Activated CD4-positive, alpha-beta memory T cell treated with anti-CD3 and anti-CD28 coated beads, Interleukin-2, amount 10 ng/mL, durations not matched to agents 7 days and 5 days (primary cell): ENCODE results near the gene ANAPC2. TPM values are rescaled to one million over a fixed set of nuclear protein-coding genes. Genes with fewer than 3 reads are reported as not detected.
"Not testable (repeated sequence)": the region's sequence is repeated elsewhere in the genome, so short reads cannot be mapped to it uniquely, and the experiment has no call there.

Source experiments
- CTCF ChIA-PET: fragments of 350-600 bp; sonication (Branson Sonifier 250); formaldehyde crosslinking; loops from one replicate; lab custom pipeline; 2021; ENCODE audit warnings: antibody characterized with exemption, inconsistent platforms; lab: Charles Lee
- POLR2A ChIA-PET: fragments of 350-600 bp; sonication (Branson Sonifier 250); formaldehyde crosslinking; loops from one replicate; lab custom pipeline; 2021; ENCODE audit warnings: antibody characterized with exemption; lab: Charles Lee
- DNase-seq: peaks from one replicate; pipeline ENCODE4 v3.0.0-alpha.2; 2020
- H3K27ac Mint-ChIP-seq: one replicate; pipeline ENCODE4 v1.8.0; 2021; ENCODE audit warnings: mild to moderate bottlenecking, mixed read lengths
- H3K27me3 Mint-ChIP-seq: one replicate; pipeline ENCODE4 v1.8.0; 2021; ENCODE audit warnings: mixed read lengths
- H3K36me3 Mint-ChIP-seq: one replicate; pipeline ENCODE4 v1.8.0; 2021; ENCODE audit warnings: low read depth, mixed read lengths
- H3K4me1 Mint-ChIP-seq: one replicate; pipeline ENCODE4 v1.8.0; 2021; ENCODE audit warnings: mixed read lengths
- H3K4me3 Mint-ChIP-seq: one replicate; pipeline ENCODE4 v1.8.0; 2021; ENCODE audit warnings: mild to moderate bottlenecking, mixed read lengths
- H3K9me3 Mint-ChIP-seq: one replicate; pipeline ENCODE4 v1.8.0; 2021; ENCODE audit warnings: mixed read lengths
- total RNA-seq, 2 experiments: library from RNA; stranded (reverse); gene quantifications; one replicate each; pipeline ENCODE4 v1.2.3, GENCODE V29; 2021

The ANAPC2 gene
- total RNA-seq, 2 experiments from 2014 or later, result 53.3 to 57.8 TPM

DNA sequence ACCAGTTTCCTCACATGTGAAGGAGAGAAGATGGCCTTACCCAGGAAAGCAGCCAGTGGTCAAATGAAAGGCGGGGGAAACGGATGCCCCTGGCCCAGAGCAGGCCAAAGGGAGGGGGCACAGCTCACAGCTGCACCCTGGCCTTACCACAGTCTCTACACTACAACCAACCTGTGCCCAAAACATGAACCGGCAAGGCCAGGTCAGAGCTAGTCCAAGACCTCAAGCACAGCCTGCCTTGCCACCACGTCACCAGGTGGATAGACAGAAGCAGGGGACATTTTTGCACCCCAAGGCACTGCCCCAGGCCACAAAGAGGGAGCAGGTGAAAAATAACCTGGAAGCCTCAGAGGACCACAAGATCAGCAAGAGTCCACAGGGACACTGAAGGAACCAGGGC lies 44.9 kb downstream of the ANAPC2 start:
- Mint-ChIP-seq H3K4me3 (no peak overlapping the region), H3K9me3 (no peaks in the 10 kb centered on the region), H3K27me3 (peaks cover 29% of the 10 kb centered on the region), H3K27ac (no peak overlapping the region), H3K4me1 (peaks cover 3% of the 10 kb centered on the region), H3K36me3 (no peaks in the 10 kb centered on the region)
- POLR2A ChIA-PET, result no interaction called here
- no peak for DNase-seq
- CTCF ChIA-PET, result interaction anchor here (1.0 kb wide), 1 partner anchor 14 kb away, joined by 3 read pairs; no protein-coding TSS in a partner anchor

DNA sequence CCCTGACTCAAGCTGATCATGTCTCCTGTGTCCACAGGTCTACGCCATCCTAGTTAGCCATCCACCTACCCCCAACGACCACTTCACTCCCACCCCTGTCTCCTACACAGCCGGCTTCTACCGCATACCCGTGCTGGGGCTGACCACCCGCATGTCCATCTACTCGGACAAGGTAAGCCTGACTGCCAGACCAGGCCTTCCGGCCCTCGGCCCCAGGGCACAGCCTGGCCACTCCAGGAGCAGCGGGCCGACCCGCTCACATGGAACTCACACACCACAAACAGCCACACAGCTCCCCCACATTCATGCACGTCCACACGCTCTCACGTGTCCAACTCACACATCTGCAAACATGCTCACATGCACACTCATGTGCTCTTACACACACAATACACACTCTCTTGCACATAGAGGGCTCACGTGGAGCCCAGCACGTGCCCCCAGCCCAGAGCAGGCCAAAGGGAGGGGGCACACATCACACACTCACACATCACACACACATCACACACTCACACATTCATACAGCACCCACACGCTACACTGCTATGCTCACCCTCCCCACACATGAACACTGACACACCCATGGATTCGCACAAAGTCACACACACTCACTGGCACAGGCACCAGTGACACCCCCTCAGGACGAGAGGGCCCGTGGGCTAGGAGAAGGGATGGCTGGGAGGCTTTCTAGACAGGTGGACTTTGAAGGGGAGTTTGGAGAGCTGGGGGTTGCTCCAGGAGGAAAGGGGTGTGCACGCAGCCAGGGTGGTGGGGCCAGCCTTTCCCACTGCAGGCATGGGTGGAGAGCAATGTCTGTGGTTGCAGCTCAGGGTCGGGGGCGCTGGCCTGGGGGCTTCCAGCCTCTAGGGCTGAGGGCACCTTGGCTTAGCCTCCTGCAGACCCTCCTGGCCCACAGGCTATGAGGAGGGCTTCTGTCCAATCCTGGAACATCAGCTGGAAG lies 46.1 kb downstream of the ANAPC2 start:
- POLR2A ChIA-PET, result no interaction called here
- no peak overlapping the region for H3K27ac Mint-ChIP-seq
- peaks cover 41% of the 10 kb centered on the region for H3K27me3 Mint-ChIP-seq
- peaks cover 5% of the 10 kb centered on the region for H3K4me1 Mint-ChIP-seq
- no peaks in the 10 kb centered on the region for H3K9me3 Mint-ChIP-seq
- CTCF ChIA-PET, result no interaction called here
- H3K36me3 Mint-ChIP-seq, result no peaks in the 10 kb centered on the region
- H3K4me3 Mint-ChIP-seq, result no peak overlapping the region
- no peak for DNase-seq

DNA sequence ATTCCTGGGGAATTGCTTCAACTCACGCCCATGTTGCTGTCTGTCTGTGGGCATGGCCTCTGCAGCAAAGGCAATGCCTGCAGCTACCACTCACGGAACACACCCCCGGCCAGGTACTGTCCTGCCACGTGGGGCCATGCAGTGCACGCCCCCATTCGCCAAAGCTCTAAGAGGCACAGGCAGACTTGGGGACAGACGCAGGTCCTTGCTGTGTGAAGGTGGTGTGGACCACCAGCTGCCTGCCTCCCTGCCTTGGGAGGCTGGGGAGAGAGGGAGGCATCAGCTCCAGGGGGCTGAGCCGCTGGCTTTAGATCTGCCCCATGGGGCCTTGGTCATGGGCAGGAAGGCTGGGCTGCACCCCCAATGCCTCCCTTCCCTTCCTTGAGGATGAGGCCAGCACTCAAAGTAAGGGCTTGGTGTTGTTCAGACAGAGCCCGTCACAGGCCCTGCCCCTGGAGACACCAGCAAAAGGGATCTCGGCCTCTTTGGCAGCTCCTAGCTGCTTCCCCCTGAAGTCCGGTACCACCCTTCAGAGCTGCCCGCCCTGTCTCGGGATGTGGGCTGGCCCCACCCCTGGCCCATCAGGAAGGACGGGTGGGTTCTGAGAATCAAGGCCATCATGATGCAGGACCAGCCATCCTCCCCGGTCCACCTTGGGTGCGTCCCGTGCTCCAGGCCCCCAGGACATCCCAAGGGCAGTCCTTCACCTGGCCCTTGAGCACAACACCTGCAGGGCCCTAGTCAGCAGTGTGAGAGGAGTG lies 47.1 kb downstream of the ANAPC2 start:
- H3K4me3 Mint-ChIP-seq, result no peak overlapping the region
- CTCF ChIA-PET, result no interaction called here
- H3K9me3 Mint-ChIP-seq, result no peaks in the 10 kb centered on the region
- H3K4me1 Mint-ChIP-seq, result peaks cover 5% of the 10 kb centered on the region
- no peak overlapping the region for H3K27ac Mint-ChIP-seq
- H3K27me3 Mint-ChIP-seq, result peaks cover 43% of the 10 kb centered on the region
- H3K36me3 Mint-ChIP-seq, result no peaks in the 10 kb centered on the region
- POLR2A ChIA-PET, result no interaction called here
- DNase-seq, result no peak

DNA sequence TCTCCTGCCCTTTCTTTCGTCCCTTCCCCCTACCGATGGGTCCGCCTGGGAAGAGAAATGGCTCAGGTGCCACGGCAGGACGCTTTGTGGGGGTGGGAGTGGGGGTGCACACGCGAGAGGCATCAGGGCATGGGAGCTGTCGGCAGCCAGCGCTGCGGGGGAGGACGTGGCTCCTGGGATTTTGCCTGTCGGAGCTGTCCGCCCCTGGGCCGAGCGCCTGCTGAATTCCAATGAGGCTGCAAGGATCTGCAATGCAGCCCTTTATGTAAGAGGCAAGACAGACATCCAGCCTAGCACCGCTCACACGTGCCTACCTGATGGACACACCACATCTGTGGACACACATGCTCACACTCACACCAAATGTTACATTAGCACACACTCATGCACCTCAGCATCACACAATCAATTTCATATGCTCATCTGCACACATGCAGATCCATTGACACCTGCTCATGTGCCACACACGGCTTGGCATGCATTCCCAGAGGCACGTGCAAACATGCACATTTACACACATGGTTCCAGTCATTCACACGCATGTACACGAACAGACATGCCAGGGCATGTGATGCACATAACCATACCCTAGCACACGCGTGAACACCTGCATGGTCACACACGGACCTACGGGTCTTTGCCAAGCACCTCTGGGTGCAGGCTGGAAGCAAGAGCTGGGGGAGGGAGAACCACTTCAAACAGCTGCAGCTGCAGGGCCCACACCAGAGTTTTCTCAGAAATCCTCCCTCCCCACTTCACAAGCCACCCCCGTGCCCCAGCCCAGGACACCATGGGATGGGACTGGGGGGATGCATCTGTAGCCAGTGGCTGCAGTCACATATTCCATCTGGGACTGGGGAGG lies 48.0 kb downstream of the ANAPC2 start:
- Mint-ChIP-seq H3K27me3 (peaks cover 47% of the 10 kb centered on the region), H3K36me3 (no peaks in the 10 kb centered on the region), H3K4me1 (peaks cover 5% of the 10 kb centered on the region), H3K27ac (no peak overlapping the region), H3K9me3 (no peaks in the 10 kb centered on the region), H3K4me3 (no peak overlapping the region)
- ChIA-PET CTCF (no interaction called here), POLR2A (interaction anchor here (1.3 to 1.9 kb wide), 2 partner anchors 11 to 49 kb away, joined by 4 to 12 read pairs; partner anchors contain the start of gene SSNA1)
- DNase-seq, result no peak

DNA sequence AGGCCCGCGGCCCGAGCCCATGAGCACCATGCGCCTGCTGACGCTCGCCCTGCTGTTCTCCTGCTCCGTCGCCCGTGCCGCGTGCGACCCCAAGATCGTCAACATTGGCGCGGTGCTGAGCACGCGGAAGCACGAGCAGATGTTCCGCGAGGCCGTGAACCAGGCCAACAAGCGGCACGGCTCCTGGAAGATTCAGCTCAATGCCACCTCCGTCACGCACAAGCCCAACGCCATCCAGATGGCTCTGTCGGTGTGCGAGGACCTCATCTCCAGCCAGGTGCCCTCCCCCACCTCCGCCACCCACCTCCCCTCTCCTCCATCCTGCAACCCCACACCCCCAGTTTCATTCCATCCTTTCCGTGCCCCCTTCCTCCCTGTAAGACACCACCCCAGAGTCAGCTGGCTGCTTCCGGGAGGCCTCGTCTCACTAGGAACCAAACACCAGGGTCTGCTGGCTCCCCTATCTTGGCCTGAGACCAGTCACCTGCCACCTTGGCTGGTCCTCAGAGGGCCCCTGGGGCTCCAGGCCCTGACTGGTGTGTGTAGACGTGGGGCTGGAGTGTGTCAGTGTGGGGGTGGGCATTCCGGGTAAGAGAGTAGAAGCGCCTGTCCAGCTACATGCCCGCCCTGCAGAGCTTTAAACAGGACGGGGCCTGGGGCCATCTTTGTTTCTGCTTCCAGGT lies 48.8 kb downstream of the ANAPC2 start:
- POLR2A ChIA-PET, result interaction anchor here (1.3 to 1.9 kb wide), 2 partner anchors 10 to 49 kb away, joined by 4 to 12 read pairs; partner anchors contain the start of gene SSNA1
- Mint-ChIP-seq H3K36me3 (no peaks in the 10 kb centered on the region), H3K4me3 (no peak overlapping the region), H3K27me3 (peaks cover 49% of the 10 kb centered on the region), H3K27ac (no peak overlapping the region), H3K9me3 (no peaks in the 10 kb centered on the region), H3K4me1 (peaks cover 5% of the 10 kb centered on the region)
- CTCF ChIA-PET, result no interaction called here
- DNase-seq, result no peak

DNA sequence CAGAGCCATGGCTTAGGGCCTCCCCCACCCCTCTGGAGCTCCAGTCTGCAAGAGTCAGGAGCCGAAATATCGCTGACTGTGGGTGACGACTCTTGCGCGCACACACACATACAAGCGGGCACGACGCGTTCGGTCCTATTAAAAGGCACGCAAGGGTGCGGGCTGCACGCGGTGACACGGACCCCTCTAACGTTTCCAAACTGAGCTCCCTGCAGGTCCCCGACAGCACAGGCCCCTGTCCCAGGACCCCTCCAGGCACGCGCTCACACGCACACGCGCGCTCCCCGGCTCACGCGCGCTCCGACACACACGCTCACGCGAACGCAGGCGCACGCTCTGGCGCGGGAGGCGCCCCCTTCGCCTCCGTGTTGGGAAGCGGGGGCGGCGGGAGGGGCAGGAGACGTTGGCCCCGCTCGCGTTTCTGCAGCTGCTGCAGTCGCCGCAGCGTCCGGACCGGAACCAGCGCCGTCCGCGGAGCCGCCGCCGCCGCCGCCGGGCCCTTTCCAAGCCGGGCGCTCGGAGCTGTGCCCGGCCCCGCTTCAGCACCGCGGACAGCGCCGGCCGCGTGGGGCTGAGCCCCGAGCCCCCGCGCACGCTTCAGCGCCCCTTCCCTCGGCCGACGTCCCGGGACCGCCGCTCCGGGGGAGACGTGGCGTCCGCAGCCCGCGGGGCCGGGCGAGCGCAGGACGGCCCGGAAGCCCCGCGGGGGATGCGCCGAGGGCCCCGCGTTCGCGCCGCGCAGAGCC lies 49.5 kb downstream of the ANAPC2 start, which contains the start of gene GRIN1:
TSS of gene GRIN1 (plus strand) at position 433 of the 746 bp plus-strand sequence. CDS start 333 bp downstream, outside the sequence.
- H3K4me3 Mint-ChIP-seq, result no peak within 1 kb of the TSS
- ChIA-PET CTCF (no interaction called here), POLR2A (interaction anchor here (1.3 to 1.9 kb wide), 2 partner anchors 9 to 50 kb away, joined by 4 to 12 read pairs; partner anchors contain the start of gene SSNA1)
- no peak within 1 kb of the TSS for H3K27ac Mint-ChIP-seq
- H3K36me3 Mint-ChIP-seq, result no peaks in the 10 kb centered on the region
- peak; percentile 47 for DNase-seq
- peaks cover 5% of the 10 kb centered on the region for H3K4me1 Mint-ChIP-seq
- no peaks in the 10 kb centered on the region for H3K9me3 Mint-ChIP-seq
- H3K27me3 Mint-ChIP-seq, result peaks cover 49% of the 10 kb centered on the region

DNA sequence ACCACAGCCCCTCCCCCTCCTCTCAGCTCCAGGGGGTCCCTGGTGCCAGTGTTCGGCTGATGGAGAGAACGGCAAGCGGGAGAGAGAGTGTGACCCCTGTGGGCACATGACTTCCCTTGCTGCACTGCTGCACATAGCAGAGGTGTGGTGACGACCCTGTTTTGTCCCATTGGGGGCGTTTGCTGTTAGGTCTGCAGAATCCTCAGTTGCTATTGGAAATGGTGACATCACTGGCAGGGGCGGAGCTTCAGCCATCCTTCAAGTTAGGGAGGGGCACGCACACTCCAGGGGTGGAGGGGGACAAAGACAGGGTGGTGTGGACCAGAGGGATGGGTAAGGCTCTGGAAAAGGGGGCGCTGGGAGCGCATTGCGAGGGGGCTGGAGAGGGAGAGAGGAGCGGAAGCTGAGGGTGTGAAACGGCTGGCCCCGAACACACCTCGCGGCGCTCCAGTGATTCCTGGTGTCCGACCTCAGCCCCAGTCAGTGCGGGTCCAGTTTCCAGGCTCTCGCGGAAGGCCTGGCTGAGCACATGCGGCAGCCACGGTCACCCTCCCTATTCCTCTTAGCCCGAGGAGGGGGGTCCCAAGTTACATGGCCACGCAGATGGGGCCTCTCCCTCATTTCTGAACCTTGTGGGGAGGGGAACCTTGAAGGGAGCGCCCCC lies 50.2 kb downstream of the ANAPC2 start:
- peaks cover 49% of the 10 kb centered on the region for H3K27me3 Mint-ChIP-seq
- H3K9me3 Mint-ChIP-seq, result no peaks in the 10 kb centered on the region
- H3K36me3 Mint-ChIP-seq, result no peaks in the 10 kb centered on the region
- H3K4me1 Mint-ChIP-seq, result peaks cover 5% of the 10 kb centered on the region
- DNase-seq, result no peak
- CTCF ChIA-PET, result no interaction called here
- POLR2A ChIA-PET, result interaction anchor here (0.6 to 1.9 kb wide), 2 partner anchors 9 to 86 kb away, joined by 3 to 12 read pairs; no protein-coding TSS in a partner anchor
- no peak overlapping the region for H3K27ac Mint-ChIP-seq
- no peak overlapping the region for H3K4me3 Mint-ChIP-seq

DNA sequence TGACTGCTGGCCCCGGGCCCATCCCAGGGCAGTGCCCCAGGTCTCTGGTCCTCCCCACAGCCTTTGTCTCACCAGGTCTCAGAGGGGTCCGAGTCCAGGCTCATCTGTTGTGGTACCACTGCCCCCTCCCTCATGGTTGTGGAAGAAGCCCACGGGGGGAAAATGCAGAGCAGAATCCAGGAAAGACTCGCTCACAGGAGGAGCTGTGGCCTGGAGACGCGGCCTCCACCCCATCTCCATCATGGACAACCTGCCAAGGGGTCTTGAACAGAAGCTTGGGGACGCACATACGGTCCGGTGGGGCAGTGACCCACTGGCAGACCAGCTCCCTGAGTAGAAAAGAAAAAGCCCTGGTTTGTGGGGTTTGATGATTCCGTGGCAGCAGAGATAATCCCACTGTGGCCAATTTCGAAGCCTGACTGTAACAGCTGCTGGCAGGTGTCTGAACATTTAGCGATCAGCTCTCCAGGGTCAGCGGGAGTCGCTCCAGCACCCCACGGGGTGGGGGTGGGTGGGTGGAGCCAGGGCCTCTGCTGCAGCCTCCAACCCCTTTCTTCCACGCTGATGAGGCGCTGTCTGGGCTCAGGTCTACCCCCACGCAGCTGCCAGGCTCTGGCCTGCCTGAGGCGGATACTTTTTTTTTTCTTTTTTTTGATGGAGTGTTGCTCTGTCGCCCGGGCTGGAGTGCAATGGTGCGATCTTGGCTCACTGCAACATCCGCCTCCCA lies 51.3 kb downstream of the ANAPC2 start:
- H3K36me3 Mint-ChIP-seq, result no peaks in the 10 kb centered on the region
- CTCF ChIA-PET, result no interaction called here
- POLR2A ChIA-PET, result no interaction called here
- H3K27ac Mint-ChIP-seq, result no peak overlapping the region
- peaks cover 46% of the 10 kb centered on the region for H3K27me3 Mint-ChIP-seq
- no peak for DNase-seq
- no peak overlapping the region for H3K4me3 Mint-ChIP-seq
- H3K9me3 Mint-ChIP-seq, result no peaks in the 10 kb centered on the region
- peaks cover 5% of the 10 kb centered on the region for H3K4me1 Mint-ChIP-seq

DNA sequence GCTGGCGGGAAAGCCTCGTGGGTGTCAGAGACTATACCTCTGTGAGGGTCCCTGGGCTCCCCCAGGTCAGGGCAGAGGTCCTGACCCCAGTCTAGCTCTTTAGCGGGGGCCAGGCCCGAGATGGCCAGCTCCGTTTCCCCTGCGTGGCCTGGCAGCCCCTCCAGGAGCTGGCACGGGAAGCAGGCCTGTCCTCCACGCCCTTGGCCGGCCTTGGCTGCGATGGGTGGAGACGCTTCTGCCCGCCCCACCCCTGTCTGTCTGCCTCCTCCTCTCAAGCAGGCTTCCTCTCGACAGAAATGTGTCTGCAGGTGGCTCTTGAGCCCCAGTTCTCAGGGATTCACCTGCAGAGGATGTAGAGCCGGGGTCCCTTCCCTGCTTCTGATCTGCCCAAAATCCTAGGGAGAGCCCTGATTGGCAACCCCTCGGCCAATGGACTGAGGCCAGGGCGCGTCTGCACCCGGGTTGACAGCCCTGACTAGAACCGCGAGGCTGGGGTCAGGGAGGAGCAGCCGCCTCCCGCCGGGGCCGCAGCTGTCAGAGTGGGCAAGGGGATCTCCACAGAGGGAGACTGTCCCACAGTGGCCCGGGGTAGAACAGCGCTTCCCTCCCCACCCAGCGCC lies 52.0 kb downstream of the ANAPC2 start:
- ChIA-PET POLR2A (no interaction called here), CTCF (interaction anchor here (1.6 kb wide), 1 partner anchor 107 kb away, joined by 4 read pairs; no protein-coding TSS in a partner anchor)
- DNase-seq, result no peak
- no peak overlapping the region for H3K27ac Mint-ChIP-seq
- H3K9me3 Mint-ChIP-seq, result no peaks in the 10 kb centered on the region
- no peak overlapping the region for H3K4me3 Mint-ChIP-seq
- peaks cover 5% of the 10 kb centered on the region for H3K4me1 Mint-ChIP-seq
- H3K36me3 Mint-ChIP-seq, result no peaks in the 10 kb centered on the region
- peaks cover 44% of the 10 kb centered on the region for H3K27me3 Mint-ChIP-seq

DNA sequence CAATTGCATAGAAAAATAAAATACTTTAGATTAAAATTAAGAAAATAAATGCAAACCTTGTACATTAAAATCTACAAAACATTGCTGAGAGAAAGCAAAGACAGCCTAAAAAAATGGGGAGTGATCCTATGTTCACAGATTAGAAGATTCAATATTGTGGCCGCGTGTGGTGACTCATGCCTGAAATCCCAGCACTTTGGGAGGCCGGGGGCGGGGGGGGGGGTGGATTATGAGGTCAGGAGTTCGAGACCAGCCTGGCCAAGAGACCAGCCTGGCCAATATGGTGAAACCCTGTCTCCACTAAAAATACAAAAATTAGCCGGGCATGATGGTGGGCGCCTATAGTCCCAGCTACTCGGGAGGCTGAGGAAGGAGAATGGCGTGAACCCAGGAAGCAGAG lies 53.2 kb downstream of the ANAPC2 start:
- H3K4me1 Mint-ChIP-seq, POLR2A ChIA-PET, H3K36me3 Mint-ChIP-seq, H3K4me3 Mint-ChIP-seq, H3K9me3 Mint-ChIP-seq, DNase-seq, H3K27ac Mint-ChIP-seq: not testable (repeated sequence)
- CTCF ChIA-PET, result interaction anchor here (1.6 kb wide), 1 partner anchor 106 kb away, joined by 4 read pairs; no protein-coding TSS in a partner anchor
- peaks cover 35% of the 10 kb centered on the region for H3K27me3 Mint-ChIP-seq
